Sigmoid colon (tissue), 7 donors: ENCODE results near the gene TEKT3. TPM values are rescaled to one million over a fixed set of nuclear protein-coding genes. Genes with fewer than 3 reads are reported as not detected.

Experiments
- DNase-seq: peaks from one replicate; pipeline ENCODE4 v3.0.0-alpha.2; 2019
- H3K27ac ChIP-seq, 4 donors: fragments of 200-600 bp; sonication (generic); one replicate each; pipeline ENCODE4 v1.5.1; 2016 to 2019; ENCODE audit warnings: mild to moderate bottlenecking in 1 of 4
- H3K27me3 ChIP-seq, 3 donors: fragments of 200-600 bp; sonication (generic); one replicate each; pipeline ENCODE4 v1.5.1; 2019; ENCODE audit warnings: mild to moderate bottlenecking in 1 of 3
- H3K36me3 ChIP-seq, 4 donors: fragments of 200-600 bp; sonication (generic); one replicate each; pipeline ENCODE4 v1.5.1; 2016 to 2019
- H3K4me1 ChIP-seq, 4 donors: fragments of 200-600 bp; sonication (generic); one replicate each; pipeline ENCODE4 v1.5.1; 2017 to 2019
- H3K4me3 ChIP-seq, 4 donors: fragments of 200-600 bp; sonication (generic); one replicate each; pipeline ENCODE4 v1.5.1; 2017 to 2019; ENCODE audit warnings: mild to moderate bottlenecking in 2 of 4, moderate library complexity in 1 of 4
- H3K9me3 ChIP-seq, 4 donors: fragments of 200-600 bp in 3 of 4; sonication (generic) in 3 of 4; one replicate each; pipeline versions ENCODE4 v1.5.1 to v1.6.1; 2013 to 2019
- EP300 ChIP-seq, 4 donors: sonication (generic); formaldehyde crosslinking; IDR thresholded peaks; one replicate each; pipeline ENCODE4 v1.6.1; 2017; ENCODE audit warnings: antibody characterized with exemption in 4 of 4
- POLR2A ChIP-seq, 2 donors: fragments of 450-650 bp; IDR thresholded peaks; one replicate each; pipeline ENCODE4 v1.6.1; 2016; ENCODE audit warnings: antibody characterized with exemption in 2 of 2, mild to moderate bottlenecking in 2 of 2, moderate library complexity in 2 of 2
- POLR2AphosphoS5 ChIP-seq, 4 donors: sonication (generic); formaldehyde crosslinking; IDR thresholded peaks; one replicate each; pipeline ENCODE4 v1.6.1; 2017; ENCODE audit warnings: antibody characterized with exemption in 4 of 4
- WGBS, 2 donors: extraction: QIAGEN DNeasy Blood & Tissue Kit; methylation state at CpG; one replicate each; pipeline ENCODE4 v1.1.7; 2013; 5-methylcytosine and 5-hydroxymethylcytosine counted together
- intact Hi-C: fragments of 100-400 bp; cut with DNase I; formaldehyde crosslinking; loops from one replicate; pipeline ENCODE4 v1.15.1; 2023
- polyA plus RNA-seq, 3 donors: library from polyadenylated mRNA; stranded (reverse); fragments of 200-250 nt; gene quantifications; one replicate each; pipeline ENCODE4 v1.2.3, GENCODE V29; 2013
- total RNA-seq, 4 donors: library from RNA; depleted of rRNA; stranded (reverse); fragments of >200 nt; gene quantifications; one replicate each; pipeline ENCODE4 v1.1.0, GENCODE V29; 2016
- TF ChIP-seq, protein P1 (sequence below), 4 experiments: fragments of 450-650 bp in 3 of 4; fragments of 200-600 bp in 1 of 4; IDR thresholded peaks; one replicate each; pipeline ENCODE4 v1.5.1; 2016 to 2019; ENCODE audit warnings: antibody characterized with exemption in 4 of 4, mild to moderate bottlenecking in 3 of 4, moderate library complexity in 2 of 4
- donor health status: healthy with polysubstance abuse.
- donor health status: Bipolar disorder and iron deficiency.
- donor health status: healthy.

TEKT3 gene
- total and polyA plus RNA-seq, 7 donors: 0.26 to 1.8 TPM; not detected in 5

DNA sequence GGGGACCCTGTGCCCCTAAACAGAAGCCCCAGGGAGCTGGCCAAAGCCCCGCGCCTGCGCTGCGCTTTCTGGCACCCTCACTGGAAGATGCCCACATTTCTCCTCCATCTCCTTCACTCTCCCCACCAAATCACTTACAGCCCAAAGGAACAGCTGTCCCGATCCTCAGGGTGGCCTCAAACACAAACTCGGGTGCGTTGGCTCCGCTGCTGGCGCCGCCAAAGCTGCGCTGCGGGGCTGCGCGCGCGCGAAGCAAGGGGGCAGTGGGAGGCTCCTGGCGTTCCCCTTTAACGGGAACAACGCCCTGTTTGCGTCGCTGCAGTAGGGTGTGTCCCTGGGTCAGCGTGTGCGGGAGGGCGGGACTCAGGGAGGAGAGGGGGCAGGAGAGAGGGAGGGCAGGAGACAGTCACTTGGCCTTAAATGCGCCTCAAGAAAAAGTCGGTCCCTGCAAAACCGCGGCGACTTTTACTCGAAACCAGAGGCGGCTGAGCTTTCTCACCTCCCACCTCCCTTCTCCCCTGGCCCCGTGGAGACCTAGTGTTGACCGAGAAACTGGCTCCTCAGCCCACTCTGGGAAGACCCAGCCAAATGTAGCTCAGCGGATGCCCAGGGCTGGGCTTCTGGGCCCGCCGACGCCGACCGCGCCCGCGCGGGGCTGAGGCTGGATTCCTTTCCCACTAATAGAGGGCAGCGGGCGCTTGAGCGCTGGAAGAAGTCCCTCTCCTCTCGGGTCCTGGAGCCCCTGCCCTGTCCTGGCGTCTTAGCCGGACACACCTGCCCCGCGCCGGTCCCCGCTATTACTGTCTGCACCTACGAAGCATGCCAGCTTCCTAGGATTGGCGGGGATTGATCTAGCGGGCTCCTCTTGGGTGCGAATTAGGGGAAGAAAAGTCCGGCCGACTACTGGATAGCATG lies 78.8 kb downstream of the TEKT3 start:
- Histone ChIP-seq H3K4me3 (peak overlapping the region; percentile 61 to 94 (median 80)), H3K4me1 (peaks cover 0 to 53% (median 40%) of the 10 kb centered on the region in 4 donors), H3K27ac (peak overlapping the region; percentile 89 to 99 (median 94)), H3K9me3 (no peaks in the 10 kb centered on the region), H3K36me3 (peaks cover 15 to 24% (median 19%) of the 10 kb centered on the region in 4 donors), H3K27me3 (no peaks in the 10 kb centered on the region)
- intact Hi-C loops: loop anchor here (1.0 to 10.0 kb wide), 4 partner anchors 45 to 662 kb away; no protein-coding TSS in a partner anchor
- TF ChIP-seq, protein P1, sequence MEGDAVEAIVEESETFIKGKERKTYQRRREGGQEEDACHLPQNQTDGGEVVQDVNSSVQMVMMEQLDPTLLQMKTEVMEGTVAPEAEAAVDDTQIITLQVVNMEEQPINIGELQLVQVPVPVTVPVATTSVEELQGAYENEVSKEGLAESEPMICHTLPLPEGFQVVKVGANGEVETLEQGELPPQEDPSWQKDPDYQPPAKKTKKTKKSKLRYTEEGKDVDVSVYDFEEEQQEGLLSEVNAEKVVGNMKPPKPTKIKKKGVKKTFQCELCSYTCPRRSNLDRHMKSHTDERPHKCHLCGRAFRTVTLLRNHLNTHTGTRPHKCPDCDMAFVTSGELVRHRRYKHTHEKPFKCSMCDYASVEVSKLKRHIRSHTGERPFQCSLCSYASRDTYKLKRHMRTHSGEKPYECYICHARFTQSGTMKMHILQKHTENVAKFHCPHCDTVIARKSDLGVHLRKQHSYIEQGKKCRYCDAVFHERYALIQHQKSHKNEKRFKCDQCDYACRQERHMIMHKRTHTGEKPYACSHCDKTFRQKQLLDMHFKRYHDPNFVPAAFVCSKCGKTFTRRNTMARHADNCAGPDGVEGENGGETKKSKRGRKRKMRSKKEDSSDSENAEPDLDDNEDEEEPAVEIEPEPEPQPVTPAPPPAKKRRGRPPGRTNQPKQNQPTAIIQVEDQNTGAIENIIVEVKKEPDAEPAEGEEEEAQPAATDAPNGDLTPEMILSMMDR (IDR thresholded peaks at IDR 0.05): peak in 1 of 4 experiments; percentile 19
- TF ChIP-seq POLR2A (IDR thresholded peaks at IDR 0.05) (peak; percentile 93 to 95), POLR2AphosphoS5 (IDR thresholded peaks at IDR 0.05) (peak; percentile 98 to 99 (median 99)), EP300 (IDR thresholded peaks at IDR 0.05) (peak in 2 of 4 donors; percentile 59 to 76)
- 1 to 3% methylated on average over 60 of the region's 60 CpGs for WGBS, 2 donors
- DNase-seq: peak; percentile 98

DNA sequence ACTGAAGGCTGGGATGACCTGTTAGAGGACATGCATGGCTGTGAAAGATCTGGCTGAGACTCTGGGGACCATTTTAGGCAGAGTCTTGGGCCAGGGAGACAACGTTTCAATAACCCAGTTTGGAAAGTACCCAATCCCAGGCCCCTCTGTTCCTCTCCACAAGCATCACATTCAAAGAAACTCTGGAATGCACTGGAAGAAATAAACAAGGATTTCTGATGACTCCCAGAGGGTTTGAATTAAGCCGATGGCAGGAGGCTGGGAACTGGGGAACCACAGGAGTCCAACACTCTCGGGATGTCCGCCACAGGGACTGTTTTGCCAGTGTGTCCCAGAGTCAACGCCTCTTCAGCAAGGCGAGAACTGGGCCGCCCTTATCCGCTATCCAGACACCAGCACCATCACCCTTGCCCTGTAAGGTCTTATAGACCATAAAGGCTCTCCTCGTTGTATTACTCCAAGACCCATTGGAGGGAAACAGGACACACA lies 79.6 kb downstream of the TEKT3 start:
- Histone ChIP-seq H3K4me3 (peak overlapping the region; percentile 61 to 94 (median 80)), H3K27ac (peak overlapping the region; percentile 89 to 99 (median 94)), H3K9me3 (no peaks in the 10 kb centered on the region), H3K27me3 (no peaks in the 10 kb centered on the region), H3K36me3 (peaks cover 17 to 29% (median 23%) of the 10 kb centered on the region in 4 donors), H3K4me1 (peaks cover 0 to 60% (median 47%) of the 10 kb centered on the region in 4 donors)
- intact Hi-C loops: loop anchor here (1.0 to 10.0 kb wide), 4 partner anchors 150 to 663 kb away; no protein-coding TSS in a partner anchor
- TF ChIP-seq EP300 (IDR thresholded peaks at IDR 0.05) (no peak), POLR2A (IDR thresholded peaks at IDR 0.05) (no peak), POLR2AphosphoS5 (IDR thresholded peaks at IDR 0.05) (no peak)
- TF ChIP-seq, protein P1 (IDR thresholded peaks at IDR 0.05): no peak
- WGBS, 2 donors: 3 to 9% methylated on average over 9 of the region's 9 CpGs
- no peak for DNase-seq

DNA sequence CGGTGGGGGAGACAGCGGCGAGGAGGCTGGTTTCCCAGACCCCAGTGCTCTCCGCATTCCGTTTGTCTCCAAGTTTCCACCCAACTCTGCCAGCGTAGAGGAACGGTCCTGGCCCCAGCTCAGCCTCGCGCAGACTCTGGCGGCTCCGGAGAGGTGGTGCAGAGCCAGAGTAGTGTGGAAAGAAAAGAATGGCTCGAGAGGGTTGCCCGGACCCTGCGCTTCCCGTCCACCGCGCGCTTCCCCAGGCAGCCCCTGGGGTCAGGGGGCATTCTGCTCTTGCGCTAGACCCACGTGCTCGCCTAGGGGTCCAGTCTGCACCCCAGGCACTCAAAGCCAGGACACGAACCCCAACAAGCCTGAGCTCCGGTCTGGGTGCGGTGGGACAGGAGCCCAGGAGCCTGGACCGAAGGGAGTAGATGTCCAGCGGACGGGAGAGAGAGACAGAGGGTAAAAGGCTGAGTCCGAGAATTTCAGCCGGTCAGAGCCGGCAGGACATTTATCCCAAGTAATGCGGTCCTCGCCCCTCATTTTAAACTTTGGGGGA lies 80.1 kb downstream of the TEKT3 start:
- peak; percentile 84 for DNase-seq
- no peaks in the 10 kb centered on the region for H3K27me3 ChIP-seq
- peaks cover 18 to 34% (median 26%) of the 10 kb centered on the region in 4 donors for H3K36me3 ChIP-seq
- peaks cover 0 to 65% (median 52%) of the 10 kb centered on the region in 4 donors for H3K4me1 ChIP-seq
- peak overlapping the region; percentile 61 to 94 (median 80) for H3K4me3 ChIP-seq
- peak in 1 of 4 donors; percentile 9 for TF ChIP-seq POLR2AphosphoS5 (IDR thresholded peaks at IDR 0.05)
- no peak for TF ChIP-seq POLR2A (IDR thresholded peaks at IDR 0.05)
- intact Hi-C loops: loop anchor here (1.0 to 10.0 kb wide), 3 partner anchors 151 to 663 kb away; no protein-coding TSS in a partner anchor
- H3K9me3 ChIP-seq: no peaks in the 10 kb centered on the region
- 3 to 5% methylated on average over 32 of the region's 32 CpGs for WGBS, 2 donors
- peak overlapping the region; percentile 89 to 99 (median 94) for H3K27ac ChIP-seq

DNA sequence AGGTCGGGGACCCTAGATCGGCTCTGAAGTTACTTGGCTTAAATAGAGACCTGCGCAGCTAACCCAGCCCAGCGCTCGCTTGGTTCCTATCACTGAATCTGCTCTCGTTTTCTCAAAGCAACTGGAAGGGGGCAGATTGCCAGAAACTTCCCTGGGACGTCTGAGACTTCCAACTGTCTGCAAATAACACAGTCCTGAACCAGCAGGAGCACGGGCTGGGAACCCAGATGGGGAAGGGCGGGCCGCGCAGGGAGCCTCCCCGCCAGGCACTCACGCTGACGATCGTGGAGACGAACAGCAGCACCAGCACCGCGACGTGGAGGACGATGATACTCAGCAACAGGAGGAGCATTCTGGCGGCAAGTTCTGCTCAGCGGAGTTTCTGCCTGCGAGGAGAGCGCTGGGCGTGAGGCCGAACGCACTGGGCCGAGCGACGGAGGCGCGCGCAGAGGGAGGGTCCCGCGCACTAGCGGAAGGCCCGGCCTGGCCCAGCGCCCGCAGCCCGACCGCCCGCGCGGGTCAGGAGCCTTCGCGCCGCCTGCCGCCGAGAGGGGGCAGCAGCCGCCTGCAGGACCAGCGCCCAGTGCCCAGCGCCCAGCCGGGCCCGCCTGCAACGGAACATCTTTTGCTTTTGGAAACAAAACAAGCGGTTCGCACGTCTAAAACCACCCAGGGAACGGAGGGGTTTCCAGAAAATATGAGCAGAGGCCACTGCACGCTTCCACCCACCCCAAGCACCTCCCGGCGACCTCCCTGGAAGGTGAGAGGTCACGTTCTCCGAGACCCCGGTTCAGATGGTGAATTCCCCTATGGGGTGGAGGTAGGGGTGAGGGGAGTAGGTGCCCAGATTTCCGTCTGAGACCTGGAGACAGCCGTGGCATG lies 80.8 kb downstream of the TEKT3 start:
- Histone ChIP-seq H3K9me3 (no peaks in the 10 kb centered on the region), H3K4me1 (peaks cover 0 to 69% (median 57%) of the 10 kb centered on the region in 4 donors), H3K27ac (peak overlapping the region; percentile 89 to 99 (median 94)), H3K4me3 (peak overlapping the region; percentile 61 to 94 (median 80)), H3K27me3 (no peaks in the 10 kb centered on the region), H3K36me3 (peaks cover 22 to 41% (median 33%) of the 10 kb centered on the region in 4 donors)
- intact Hi-C loops: loop anchor here (1.0 to 10.0 kb wide), 5 partner anchors 91 to 664 kb away; no protein-coding TSS in a partner anchor
- WGBS, 2 donors: 1% methylated on average over 67 of the region's 67 CpGs
- peak; percentile 68 to 83 (median 76) for TF ChIP-seq POLR2AphosphoS5 (IDR thresholded peaks at IDR 0.05)
- peak in 1 of 4 donors; percentile 22 for TF ChIP-seq EP300 (IDR thresholded peaks at IDR 0.05)
- TF ChIP-seq, protein P1 (IDR thresholded peaks at IDR 0.05): peak in 3 of 4 experiments; percentile 23 to 79 (median 29)
- no peak for TF ChIP-seq POLR2A (IDR thresholded peaks at IDR 0.05)
- DNase-seq: peak; percentile 97
